Fibroblast of the aortic adventitia (primary cell): Measurements from ENCODE around the gene COL4A6. TPM values are rescaled to one million over a fixed set of nuclear protein-coding genes. Genes with fewer than 3 reads are reported as not detected.

Source experiments
- DNase-seq: peaks from one replicate; pipeline ENCODE4 v3.0.0-alpha.2; 2010; ENCODE audit warnings: low read depth
- H3K4me3 ChIP-seq: 2 replicates; pipeline ENCODE4 v1.5.1; 2011; ENCODE audit warnings: low read depth, mild to moderate bottlenecking, control low read depth, low read length, moderate library complexity
- total RNA-seq: library from RNA; depleted of rRNA; stranded (reverse); fragments of >200 nt; gene quantifications from 2 replicates; pipeline ENCODE4 v1.2.3, GENCODE V29; 2012; ENCODE audit warnings: low replicate concordance
- TF ChIP-seq, protein P1 (sequence below): IDR thresholded peaks from 2 replicates; pipeline ENCODE4 v1.5.1; 2011; ENCODE audit warnings: mild to moderate bottlenecking, low read length, control low read depth, inconsistent platforms; ENCODE audit not compliant: insufficient read depth

The COL4A6 gene
- total RNA-seq, 1 donor: 2.2 TPM

- no peak for DNase-seq
- TF ChIP-seq, protein P1, sequence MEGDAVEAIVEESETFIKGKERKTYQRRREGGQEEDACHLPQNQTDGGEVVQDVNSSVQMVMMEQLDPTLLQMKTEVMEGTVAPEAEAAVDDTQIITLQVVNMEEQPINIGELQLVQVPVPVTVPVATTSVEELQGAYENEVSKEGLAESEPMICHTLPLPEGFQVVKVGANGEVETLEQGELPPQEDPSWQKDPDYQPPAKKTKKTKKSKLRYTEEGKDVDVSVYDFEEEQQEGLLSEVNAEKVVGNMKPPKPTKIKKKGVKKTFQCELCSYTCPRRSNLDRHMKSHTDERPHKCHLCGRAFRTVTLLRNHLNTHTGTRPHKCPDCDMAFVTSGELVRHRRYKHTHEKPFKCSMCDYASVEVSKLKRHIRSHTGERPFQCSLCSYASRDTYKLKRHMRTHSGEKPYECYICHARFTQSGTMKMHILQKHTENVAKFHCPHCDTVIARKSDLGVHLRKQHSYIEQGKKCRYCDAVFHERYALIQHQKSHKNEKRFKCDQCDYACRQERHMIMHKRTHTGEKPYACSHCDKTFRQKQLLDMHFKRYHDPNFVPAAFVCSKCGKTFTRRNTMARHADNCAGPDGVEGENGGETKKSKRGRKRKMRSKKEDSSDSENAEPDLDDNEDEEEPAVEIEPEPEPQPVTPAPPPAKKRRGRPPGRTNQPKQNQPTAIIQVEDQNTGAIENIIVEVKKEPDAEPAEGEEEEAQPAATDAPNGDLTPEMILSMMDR: no peak
- no peak overlapping the region for H3K4me3 ChIP-seq
These were observed 18.8 kb upstream of the COL4A6 start for GRCh38 chrX:108456971-108457477.

DNA sequence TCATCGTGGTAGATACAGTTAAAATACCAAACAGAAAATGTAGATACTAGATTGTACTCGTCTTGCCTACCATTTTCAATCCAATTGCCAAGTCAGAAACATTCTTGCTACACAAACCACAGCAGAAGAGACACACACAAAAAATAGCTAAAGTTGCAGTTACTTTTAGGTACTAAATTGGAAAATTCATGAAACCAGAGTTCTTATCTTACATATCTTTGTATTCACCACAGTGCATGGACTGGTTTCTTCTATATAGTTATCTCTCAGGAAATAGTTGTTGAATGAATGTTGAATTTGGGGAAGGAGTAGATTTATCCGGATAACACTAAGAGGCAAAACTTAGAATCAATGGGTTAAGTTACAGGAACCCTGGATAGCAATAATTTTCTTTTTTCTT, 15.6 kb upstream of the COL4A6 start:
- TF ChIP-seq, protein P1: no peak
- H3K4me3 ChIP-seq: no peak overlapping the region
- DNase-seq: peak; percentile 63

DNA sequence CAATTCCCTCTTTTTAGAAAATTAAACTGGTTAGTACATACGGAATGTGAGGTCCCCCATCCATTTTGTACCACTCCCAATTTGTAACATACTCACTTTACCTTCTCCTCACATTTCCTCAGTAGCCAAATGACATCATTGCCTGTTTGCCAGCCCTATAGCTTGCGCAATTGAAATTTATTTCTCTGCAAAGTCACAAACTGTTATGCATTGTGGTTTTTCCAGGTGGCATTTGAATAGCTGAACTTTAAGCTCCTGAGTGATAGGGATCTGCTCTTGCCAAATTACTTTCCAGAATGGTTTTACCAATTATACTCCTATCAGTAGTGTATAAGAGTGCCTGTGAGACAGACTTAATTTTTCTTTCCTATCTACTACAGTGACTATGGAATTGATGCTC, 9.1 kb upstream of the COL4A6 start:
- peak; percentile 35 for DNase-seq
- H3K4me3 ChIP-seq: no peak overlapping the region
- TF ChIP-seq, protein P1: no peak

DNA sequence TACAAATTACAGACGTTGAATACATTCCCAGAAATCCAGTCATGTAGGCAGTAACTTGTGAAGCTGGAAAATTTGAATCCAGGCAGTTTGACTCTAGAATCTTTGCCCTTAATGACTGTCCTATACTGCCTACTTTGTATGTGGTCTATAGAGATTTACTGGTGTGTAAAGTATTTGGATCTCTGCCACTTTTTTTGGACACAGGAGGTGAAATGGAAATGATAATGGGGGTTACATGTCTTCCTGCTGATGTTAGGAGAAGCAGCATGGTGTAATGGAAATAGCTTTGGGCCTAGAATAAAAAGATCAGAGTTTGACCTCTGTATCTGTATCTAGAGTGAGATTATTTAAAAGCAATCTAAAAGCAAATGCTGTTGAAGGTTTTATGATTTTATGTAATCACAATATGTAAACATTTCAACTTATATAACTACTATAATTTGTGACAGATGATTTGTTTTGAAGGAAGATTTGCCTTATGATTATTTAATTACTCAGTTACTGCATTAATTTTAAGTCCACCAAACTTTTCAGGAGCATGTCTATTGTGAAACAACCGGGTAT, 4.8 kb upstream of the COL4A6 start:
- no peak overlapping the region for H3K4me3 ChIP-seq
- TF ChIP-seq, protein P1: no peak
- DNase-seq: no peak

- TF ChIP-seq, protein P1: no peak
- peak; percentile 45 for DNase-seq
These were observed 1.9 kb upstream of the COL4A6 start for GRCh38 chrX:108439961-108440696.

DNA sequence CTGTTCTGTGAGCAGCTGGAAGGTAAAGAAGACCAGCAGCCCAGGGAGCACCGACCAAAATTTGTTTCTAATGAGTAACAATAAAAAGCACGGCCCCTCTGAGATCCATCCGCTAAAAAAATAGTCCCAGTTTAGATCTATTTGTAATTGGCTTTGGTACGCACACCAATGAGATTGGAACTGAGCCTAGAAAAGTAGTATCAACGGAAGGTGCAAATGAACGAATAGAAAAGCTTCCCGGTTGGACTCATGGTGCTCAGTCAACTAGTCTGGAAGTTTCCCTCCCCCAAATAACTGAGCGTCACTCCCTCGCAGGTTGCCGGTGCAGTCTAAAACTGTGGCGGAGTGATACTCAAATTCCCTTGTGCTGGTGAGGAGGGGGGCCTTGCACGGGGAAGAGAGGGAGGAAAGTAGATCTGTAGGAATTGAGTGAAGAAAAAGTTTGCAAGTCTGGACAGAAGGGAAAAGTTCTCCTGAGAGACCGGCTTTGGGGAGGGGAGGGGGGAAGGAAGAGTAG, 1.3 kb upstream of the COL4A6 start, which contains the start of gene COL4A5:
Gene COL4A5 (plus strand): TSS at position 413 of the 517 bp plus-strand sequence. CDS start 288 bp downstream, outside the sequence.
- TF ChIP-seq, protein P1: no peak
- DNase-seq: peak; percentile 91
- peak within 1 kb of the TSS; percentile 74 for H3K4me3 ChIP-seq

More at GRCh38 chrX:108439961-108440696, 1.9 kb upstream of the COL4A6 start:
- H3K4me3 ChIP-seq: peak overlapping the region; percentile 74
